HepG2 (cell line): ENCODE data around the gene C2orf81. TPM values are rescaled to one million over a fixed set of nuclear protein-coding genes. Genes with fewer than 3 reads are reported as not detected.

Experiments used
- CC2D1A ChIP-seq: sonication (generic); formaldehyde crosslinking; IDR thresholded peaks from 2 replicates; pipeline ENCODE4 v1.8.1; 2023; ENCODE audit warnings: mild to moderate bottlenecking, missing genetic modification reagents
- MAFK ChIP-seq, 2 experiments: IDR thresholded peaks in 1 of 2; conservative IDR thresholded peaks in 1 of 2; 2 replicates each; pipeline ENCODE4 v1.6.1; 2011; ENCODE audit warnings: improper control_type of control experiment in 2 of 2, low read length in 2 of 2
- NFKBIZ ChIP-seq: IDR thresholded peaks from 2 replicates; pipeline ENCODE4 v1.6.1; 2018; ENCODE audit warnings: missing genetic modification reagents, missing compliant biosample characterization
- NR2F6 ChIP-seq, 2 experiments: IDR thresholded peaks; 2 replicates each; pipeline ENCODE4 v1.6.1; 2016; ENCODE audit warnings: antibody characterized with exemption in 1 of 2, mild to moderate bottlenecking in 1 of 2
- PAXIP1 ChIP-seq: sonication (generic); formaldehyde crosslinking; conservative IDR thresholded peaks from 2 replicates; pipeline ENCODE4 v1.4.0; 2020; ENCODE audit warnings: mild to moderate bottlenecking, missing genetic modification reagents, moderate library complexity
- POLR2AphosphoS5 ChIP-seq: IDR thresholded peaks from 2 replicates; pipeline ENCODE4 v1.6.1; 2012; ENCODE audit warnings: low read depth, low read length
- PRDM15 ChIP-seq: sonication (generic); formaldehyde crosslinking; IDR thresholded peaks from 2 replicates; pipeline ENCODE4 v1.4.0; 2020; ENCODE audit warnings: missing genetic modification reagents
- RBAK ChIP-seq: sonication (generic); formaldehyde crosslinking; IDR thresholded peaks from 2 replicates; pipeline ENCODE4 v1.5.1; 2020; ENCODE audit warnings: mild to moderate bottlenecking, missing genetic modification reagents
- RFXAP ChIP-seq: sonication (generic); formaldehyde crosslinking; IDR thresholded peaks from 2 replicates; pipeline ENCODE4 v1.4.0; 2020; ENCODE audit warnings: missing genetic modification reagents, borderline replicate concordance
- RNF2 ChIP-seq: fragments of 450-650 bp; conservative IDR thresholded peaks from 2 replicates; pipeline ENCODE4 v1.6.1; 2016; ENCODE audit warnings: low read depth
- TBP ChIP-seq: sonication (generic); formaldehyde crosslinking; IDR thresholded peaks from 2 replicates; pipeline ENCODE4 v1.5.0; 2020; ENCODE audit warnings: missing genetic modification reagents
- TBX3 ChIP-seq: fragments of 450-650 bp; IDR thresholded peaks from 2 replicates; pipeline ENCODE4 v1.6.1; 2017; ENCODE audit warnings: antibody characterized with exemption, mild to moderate bottlenecking, inconsistent platforms, borderline replicate concordance
- TFDP1 ChIP-seq: IDR thresholded peaks from 2 replicates; pipeline ENCODE4 v1.6.1; 2016; ENCODE audit warnings: missing compliant biosample characterization, missing genetic modification reagents, borderline replicate concordance
- TFE3 ChIP-seq: IDR thresholded peaks from 2 replicates; pipeline ENCODE4 v1.6.1; 2016
- TGIF2 ChIP-seq: IDR thresholded peaks from 2 replicates; pipeline ENCODE4 v1.6.1; 2016; ENCODE audit warnings: control low read depth, missing compliant biosample characterization
- ZNF451 ChIP-seq: sonication (generic); formaldehyde crosslinking; IDR thresholded peaks from 2 replicates; pipeline ENCODE4 v1.5.0; 2020; ENCODE audit warnings: mild to moderate bottlenecking, missing genetic modification reagents
- polyA plus RNA-seq, 8 experiments: library from polyadenylated mRNA; depleted of rRNA in 3 of 8; stranded (reverse) in 7 of 8; unstranded in 1 of 8; fragments of >200 nt; fragmentation: Illumina TruSeq in 4 of 8; extraction: Trizol in 4 of 8; gene quantifications; 2 replicates each; pipeline versions ENCODE4 v1.2.1 to v1.2.3, GENCODE V29; 2011 to 2016; ENCODE audit warnings: low read depth in 4 of 8, missing spikeins in 1 of 8, mixed read lengths in 1 of 8; ENCODE audit not compliant: insufficient read depth in 1 of 8
- total RNA-seq, 5 experiments: library from RNA; depleted of rRNA; stranded (reverse); fragments of >200 nt; fragmentation: Illumina TruSeq; extraction: Trizol; gene quantifications; 2 replicates each; pipeline ENCODE4 v1.2.3, GENCODE V29; 2016; ENCODE audit warnings: low read depth in 1 of 5
- TF ChIP-seq, protein P1 (sequence below): sonication (generic); formaldehyde crosslinking; IDR thresholded peaks from 2 replicates; pipeline ENCODE4 v1.5.0; 2020; ENCODE audit warnings: missing genetic modification reagents

Gene C2orf81
- total and polyA plus RNA-seq, 2 of the 13 experiments (the other 11 are each of a cell fraction or from before 2014, with no cell fraction given): 0.15 to 0.17 TPM

- TF ChIP-seq PRDM15 (CRISPR knock-in tag) (no peak), POLR2AphosphoS5 (peak; percentile 8), ZNF451 (no peak), RFXAP (no peak), TFDP1 (no peak), TGIF2 (CRISPR knock-in tag) (no peak), TBX3 (no peak), TBP (CRISPR knock-in tag) (no peak), RBAK (CRISPR knock-in tag) (no peak), NFKBIZ (CRISPR knock-in tag) (no peak), NR2F6 (IDR thresholded peaks at IDR 0.05) (no peak), NR2F6 (CRISPR knock-in tag; IDR thresholded peaks at IDR 0.05) (no peak), RNF2 (no peak), TFE3 (CRISPR knock-in tag) (no peak), MAFK (conservative IDR thresholded peaks at IDR 0.05 in 1 of 2, IDR thresholded peaks at IDR 0.05 in 1 of 2; ENCODE audit: low read length in 2 of 2) (no peak), CC2D1A (no peak), PAXIP1 (CRISPR knock-in tag) (no peak)
- TF ChIP-seq, protein P1, sequence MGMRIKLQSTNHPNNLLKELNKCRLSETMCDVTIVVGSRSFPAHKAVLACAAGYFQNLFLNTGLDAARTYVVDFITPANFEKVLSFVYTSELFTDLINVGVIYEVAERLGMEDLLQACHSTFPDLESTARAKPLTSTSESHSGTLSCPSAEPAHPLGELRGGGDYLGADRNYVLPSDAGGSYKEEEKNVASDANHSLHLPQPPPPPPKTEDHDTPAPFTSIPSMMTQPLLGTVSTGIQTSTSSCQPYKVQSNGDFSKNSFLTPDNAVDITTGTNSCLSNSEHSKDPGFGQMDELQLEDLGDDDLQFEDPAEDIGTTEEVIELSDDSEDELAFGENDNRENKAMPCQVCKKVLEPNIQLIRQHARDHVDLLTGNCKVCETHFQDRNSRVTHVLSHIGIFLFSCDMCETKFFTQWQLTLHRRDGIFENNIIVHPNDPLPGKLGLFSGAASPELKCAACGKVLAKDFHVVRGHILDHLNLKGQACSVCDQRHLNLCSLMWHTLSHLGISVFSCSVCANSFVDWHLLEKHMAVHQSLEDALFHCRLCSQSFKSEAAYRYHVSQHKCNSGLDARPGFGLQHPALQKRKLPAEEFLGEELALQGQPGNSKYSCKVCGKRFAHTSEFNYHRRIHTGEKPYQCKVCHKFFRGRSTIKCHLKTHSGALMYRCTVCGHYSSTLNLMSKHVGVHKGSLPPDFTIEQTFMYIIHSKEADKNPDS (CRISPR knock-in tag): no peak
Measured at GRCh38 chr2:74461187-74462053, 40.0 kb upstream of the C2orf81 start (continued).
